ENCODE data around the gene AICDA. TPM values are rescaled to one million over a fixed set of nuclear protein-coding genes. Genes with fewer than 3 reads are reported as not detected.
A peak's percentile ranks its signal among the peaks of the same experiment; 100 is the strongest.

The AICDA gene
- total and polyA plus RNA-seq, 2 experiments from 2014 or later: 0.31 TPM; not detected in 1

- TF ChIP-seq ZNF462 (CRISPR knock-in tag; IDR thresholded peaks at IDR 0.05) (no peak), EZH2 (IDR thresholded peaks at IDR 0.05; ENCODE audit: low read depth, unreplicated experiment) (no peak), ZNF331 (CRISPR knock-in tag; IDR thresholded peaks at IDR 0.05; ENCODE audit: low read depth) (no peak)
Measured at GRCh38 chr12:8556531-8557097, 56.0 kb downstream of the AICDA start (continued).

DNA sequence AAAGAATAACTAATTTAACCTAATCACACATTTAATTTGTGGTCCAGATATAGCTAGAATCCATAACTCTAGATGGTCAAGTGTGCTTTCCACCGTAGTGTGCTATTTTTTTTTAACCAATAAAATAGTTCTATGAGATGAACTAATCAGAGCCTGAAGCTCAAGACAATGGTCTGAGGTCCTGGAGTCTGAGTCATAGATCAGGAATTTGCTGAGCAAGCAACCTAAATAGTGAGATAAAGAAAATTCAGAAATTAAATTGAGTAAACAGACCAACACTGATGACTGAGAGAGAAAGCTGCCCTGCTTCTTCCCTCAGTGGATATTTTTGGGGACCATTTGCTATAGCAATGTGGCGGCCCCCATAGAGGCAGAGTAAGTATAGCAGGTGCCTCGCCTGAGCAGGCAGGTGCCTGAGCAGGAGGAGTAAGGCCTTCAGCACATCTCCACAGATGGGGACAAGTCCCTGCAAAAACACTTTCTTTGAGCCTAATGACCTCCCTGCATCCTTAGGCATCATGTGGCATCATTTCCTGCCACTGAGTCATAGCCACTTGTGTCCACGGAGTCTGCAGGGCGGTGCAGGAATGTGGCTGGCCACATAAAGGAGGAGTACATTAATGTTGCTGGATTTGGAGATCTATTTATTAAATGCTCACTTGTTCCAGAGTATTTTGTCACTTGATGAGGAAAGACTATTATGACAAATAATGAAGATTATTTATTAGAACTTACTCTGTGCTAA lies 58.0 kb downstream of the AICDA start:
- H3K27ac Mint-ChIP-seq: peak overlapping the region; percentile 72; the same call in 1 of the 2 replicates
- no peaks in the 10 kb centered on the region for H3K79me2 ChIP-seq (replicated peaks; ENCODE audit: insufficient read depth)
- no peaks in the 10 kb centered on the region for H3K36me3 ChIP-seq (ENCODE audit: insufficient read depth)
- H3K4me1 Mint-ChIP-seq: peaks cover 6% of the 10 kb centered on the region; the same call in 1 of the 3 replicates
- no peak for TF ChIP-seq ZNF114 (CRISPR knock-in tag; IDR thresholded peaks at IDR 0.05)
- no peak for TF ChIP-seq CREB1 (CRISPR knock-in tag; IDR thresholded peaks at IDR 0.05; ENCODE audit: low read depth)
- TF ChIP-seq ZNF331 (CRISPR knock-in tag; IDR thresholded peaks at IDR 0.05; ENCODE audit: low read depth): no peak
- H3K4me3 ChIP-seq: no peak overlapping the region
- H3K4me1 ChIP-seq (ENCODE audit: insufficient read depth): no peaks in the 10 kb centered on the region
- H3K4me2 ChIP-seq: no peak overlapping the region
- no peak overlapping the region for H3K27ac ChIP-seq (ENCODE audit: low read depth)
- H3K9me2 ChIP-seq (ENCODE audit: insufficient read depth): peaks cover 4% of the 10 kb centered on the region; the same call in 1 of the 2 replicates
- H3F3A ChIP-seq (replicated peaks; ENCODE audit: low read depth): no peaks in the 10 kb centered on the region
- no peak overlapping the region for H3K4me3 Mint-ChIP-seq
- peaks cover 4% of the 10 kb centered on the region for H3K27me3 Mint-ChIP-seq (ENCODE audit: insufficient read depth, low read depth, poor library complexity)
- DNase-seq (ENCODE audit: low spot score) (peak; percentile 55), ATAC-seq (no peak)
- no peaks in the 10 kb centered on the region for H3K36me3 Mint-ChIP-seq (ENCODE audit: low read depth)
- H4K20me1 ChIP-seq (replicated peaks; ENCODE audit: insufficient read depth): no peaks in the 10 kb centered on the region
- H2AFZ ChIP-seq: no peak overlapping the region
- no peaks in the 10 kb centered on the region for H3K27me3 ChIP-seq (ENCODE audit: insufficient read depth)
- H3K9me3 Mint-ChIP-seq: no peaks in the 10 kb centered on the region

Measured in GM23338 (cell line).